Forelimb muscle (tissue), 1 donor: ENCODE results near the gene MIEF1. TPM values are rescaled to one million over a fixed set of nuclear protein-coding genes. Genes with fewer than 3 reads are reported as not detected.

Experiments
- DNase-seq: peaks from one replicate; pipeline ENCODE4 v3.0.0-alpha.2; 2013; ENCODE audit warnings: low read depth
- polyA plus RNA-seq: library from polyadenylated mRNA; unstranded; fragments of 120-200 nt; gene quantifications from one replicate; pipeline ENCODE4 v1.2.1, GENCODE V29; 2013; ENCODE audit not compliant: insufficient read length

MIEF1 gene
- 15.3 TPM for polyA plus RNA-seq

- DNase-seq: peak; percentile 85
Observed at GRCh38 chr22:39502109-39502788, at the start of gene MIEF1. MIEF1 (plus strand) TSS chr22:39502290; CDS start chr22:39511295, 9,005 bp downstream.

GRCh38 chr22:39452740-39453040 lies 49.4 kb upstream of the MIEF1 start:
- DNase-seq: no peak

GRCh38 chr22:39453765-39454378 lies 48.2 kb upstream of the MIEF1 start:
- DNase-seq: no peak

GRCh38 chr22:39454385-39454871 lies 47.7 kb upstream of the MIEF1 start:
- no peak for DNase-seq

GRCh38 chr22:39456522-39457197 lies 45.4 kb upstream of the MIEF1 start, which contains the start of gene MGAT3:
MGAT3 (plus strand) TSS chr22:39457012; CDS start chr22:39487348, 30,336 bp downstream.
- no peak for DNase-seq

- DNase-seq: no peak
Observed at GRCh38 chr22:39457198-39457555, 44.9 kb upstream of the MIEF1 start.

GRCh38 chr22:39457556-39458443 lies 44.3 kb upstream of the MIEF1 start:
- no peak for DNase-seq

GRCh38 chr22:39458444-39459083 lies 43.5 kb upstream of the MIEF1 start:
- no peak for DNase-seq

GRCh38 chr22:39459681-39460080 lies 42.4 kb upstream of the MIEF1 start:
- DNase-seq: no peak

- no peak for DNase-seq
Observed at GRCh38 chr22:39462443-39463221, 39.5 kb upstream of the MIEF1 start.

GRCh38 chr22:39463277-39463676 lies 38.8 kb upstream of the MIEF1 start:
- no peak for DNase-seq

GRCh38 chr22:39463931-39464390 lies 38.1 kb upstream of the MIEF1 start:
- no peak for DNase-seq

- DNase-seq: no peak
Observed at GRCh38 chr22:39466228-39467006, 35.7 kb upstream of the MIEF1 start.

- no peak for DNase-seq
Observed at GRCh38 chr22:39467390-39467895, 34.6 kb upstream of the MIEF1 start.

GRCh38 chr22:39468487-39469325 lies 33.4 kb upstream of the MIEF1 start:
- no peak for DNase-seq

GRCh38 chr22:39469326-39469680 lies 32.8 kb upstream of the MIEF1 start:
- no peak for DNase-seq

GRCh38 chr22:39469681-39470450 lies 32.2 kb upstream of the MIEF1 start:
- no peak for DNase-seq
